Measurements from ENCODE around the gene LEKR1. TPM values are rescaled to one million over a fixed set of nuclear protein-coding genes. Genes with fewer than 3 reads are reported as not detected.

The LEKR1 gene
- total and polyA plus RNA-seq, 2 donors (not counting 3 experiments of a cell fraction or from before 2014, with no cell fraction given), result 0.07 to 0.64 TPM

- no peak overlapping the region for H3K4me2 ChIP-seq (ENCODE audit: insufficient read depth, low read length)
- H2AFZ ChIP-seq (ENCODE audit: low read depth, low read length), result no peak overlapping the region
- intact Hi-C loops (cut with micrococcal nuclease), result no loop called here
- H3K9ac ChIP-seq (replicated peaks; ENCODE audit: extremely low read depth, insufficient read depth, low read length), result no peak overlapping the region
- TF ChIP-seq POLR2AphosphoS5 (IDR thresholded peaks at IDR 0.05; ENCODE audit: insufficient read depth, low read depth, low read length) (no peak), JUN (IDR thresholded peaks at IDR 0.05; ENCODE audit: borderline replicate concordance, insufficient read depth, insufficient read length, low read depth) (no peak), MYC (IDR thresholded peaks at IDR 0.05; ENCODE audit: low read depth, low read length) (no peak), CTCF (IDR thresholded peaks at IDR 0.05; ENCODE audit: extremely low read depth in 1 of 2, insufficient read depth in 1 of 2, low read depth in 1 of 2, low read length in 2 of 2) (no peak), GATA2 (IDR thresholded peaks at IDR 0.05; ENCODE audit: insufficient read depth, insufficient read length, low read depth, low read length) (no peak), FOS (IDR thresholded peaks at IDR 0.05; ENCODE audit: borderline replicate concordance, insufficient read depth, low read length) (no peak), EZH2 (IDR thresholded peaks at IDR 0.05; ENCODE audit: borderline replicate concordance, low read depth, low read length, severe bottlenecking) (no peak), MAX (IDR thresholded peaks at IDR 0.05; ENCODE audit: insufficient read depth, insufficient read length) (no peak), POLR2A (IDR thresholded peaks at IDR 0.05; ENCODE audit: low read depth, low read length) (no peak)
- H3K4me3 ChIP-seq (replicated peaks in 1 of 3; ENCODE audit: insufficient read depth in 1 of 3, low read depth in 1 of 3, low read length in 3 of 3), result no peak overlapping the region
- H3K9me1 ChIP-seq (replicated peaks; ENCODE audit: control insufficient read depth, extremely low read depth, insufficient read depth, low read length), result no peaks in the 10 kb centered on the region
- no peaks in the 10 kb centered on the region for H3K79me2 ChIP-seq (ENCODE audit: control insufficient read depth, insufficient read depth, low read length)
- H3K27me3 ChIP-seq (ENCODE audit: control insufficient read depth in 2 of 2, insufficient read depth in 2 of 2, low read length in 2 of 2), result no peaks in the 10 kb centered on the region
- no peak for FAIRE-seq
- H3K27ac ChIP-seq (ENCODE audit: insufficient read depth, low read depth, low read length), result no peak overlapping the region
- ChIA-PET POLR2A (no interaction called here), CTCF (interaction anchor here (0.9 kb wide), 1 partner anchor 70 kb away, joined by 3 read pairs; no protein-coding TSS in a partner anchor)
- H3K36me3 ChIP-seq (ENCODE audit: control insufficient read depth in 2 of 2, extremely low read depth in 1 of 2, insufficient read depth in 2 of 2, low read length in 2 of 2), result no peaks in the 10 kb centered on the region
- no peaks in the 10 kb centered on the region for H4K20me1 ChIP-seq (replicated peaks; ENCODE audit: control insufficient read depth, extremely low read depth, insufficient read depth, low read length)
- H3K9me3 ChIP-seq (replicated peaks; ENCODE audit: control insufficient read depth, insufficient read depth, low read length), result no peaks in the 10 kb centered on the region
- no TSS peak for BruUV-seq (replicated peaks)
- dilution Hi-C loops (cut with MboI; ENCODE audit: extremely low pct_ligation_motif_present, low sequenced_read_pairs), result no loop called here
- no peaks in the 10 kb centered on the region for H3K4me1 ChIP-seq (ENCODE audit: control insufficient read depth, extremely low read depth, insufficient read depth, low read length)
- no peak for DNase-seq (ENCODE audit: low read depth, low spot score)
Measured at GRCh38 chr3:157001221-157001957, 175.2 kb downstream of the LEKR1 start.

All from endothelial cell of umbilical vein (primary cell).